ENCODE data around the gene IQCF2. TPM values are rescaled to one million over a fixed set of nuclear protein-coding genes. Genes with fewer than 3 reads are reported as not detected.

IQCF2 gene
- total RNA-seq, 4 donors from 2014 or later = not detected

DNA sequence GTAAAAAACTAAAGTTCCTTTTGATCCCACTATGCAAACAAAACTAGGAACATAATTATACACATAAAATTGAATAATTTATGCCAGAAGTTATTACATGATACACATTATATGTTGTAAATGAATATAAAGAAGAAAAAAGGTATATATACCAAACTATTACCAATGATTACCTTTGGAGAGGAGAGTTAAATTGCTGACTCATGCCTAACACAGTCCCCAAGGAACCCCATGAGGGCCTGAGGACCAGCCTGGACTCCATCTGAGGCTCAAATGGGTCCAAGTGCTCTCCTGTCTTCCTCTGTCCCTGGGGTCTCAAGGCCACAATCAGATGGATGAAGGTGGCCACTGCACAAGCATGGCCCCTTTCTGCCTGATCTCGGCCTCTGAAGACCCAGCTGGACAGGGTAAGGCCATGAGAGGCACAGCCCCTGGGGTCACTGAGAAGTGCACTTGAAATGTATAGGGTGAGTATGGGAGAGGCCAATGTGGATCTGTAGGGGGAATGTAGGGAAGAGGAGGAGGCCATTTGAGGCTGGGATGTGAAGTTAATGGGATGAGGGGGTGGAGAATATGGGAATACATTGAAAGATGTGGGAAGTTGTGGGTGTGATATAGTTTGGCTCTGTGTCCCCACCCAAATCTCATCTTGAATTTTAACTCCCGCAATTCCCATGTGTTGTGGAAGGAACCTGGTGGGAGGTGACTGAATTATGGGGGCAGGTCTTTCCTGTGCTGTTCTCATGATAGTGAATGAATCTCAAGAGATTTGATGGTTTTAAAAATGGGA, 42.8 kb downstream of the IQCF2 start:
- H3K36me3 ChIP-seq = no peaks in the 10 kb centered on the region
- TF ChIP-seq POLR2A (IDR thresholded peaks at IDR 0.05) = no peak
- TF ChIP-seq, protein P1, sequence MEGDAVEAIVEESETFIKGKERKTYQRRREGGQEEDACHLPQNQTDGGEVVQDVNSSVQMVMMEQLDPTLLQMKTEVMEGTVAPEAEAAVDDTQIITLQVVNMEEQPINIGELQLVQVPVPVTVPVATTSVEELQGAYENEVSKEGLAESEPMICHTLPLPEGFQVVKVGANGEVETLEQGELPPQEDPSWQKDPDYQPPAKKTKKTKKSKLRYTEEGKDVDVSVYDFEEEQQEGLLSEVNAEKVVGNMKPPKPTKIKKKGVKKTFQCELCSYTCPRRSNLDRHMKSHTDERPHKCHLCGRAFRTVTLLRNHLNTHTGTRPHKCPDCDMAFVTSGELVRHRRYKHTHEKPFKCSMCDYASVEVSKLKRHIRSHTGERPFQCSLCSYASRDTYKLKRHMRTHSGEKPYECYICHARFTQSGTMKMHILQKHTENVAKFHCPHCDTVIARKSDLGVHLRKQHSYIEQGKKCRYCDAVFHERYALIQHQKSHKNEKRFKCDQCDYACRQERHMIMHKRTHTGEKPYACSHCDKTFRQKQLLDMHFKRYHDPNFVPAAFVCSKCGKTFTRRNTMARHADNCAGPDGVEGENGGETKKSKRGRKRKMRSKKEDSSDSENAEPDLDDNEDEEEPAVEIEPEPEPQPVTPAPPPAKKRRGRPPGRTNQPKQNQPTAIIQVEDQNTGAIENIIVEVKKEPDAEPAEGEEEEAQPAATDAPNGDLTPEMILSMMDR (IDR thresholded peaks at IDR 0.05) = no peak
- no peak for DNase-seq
- H3K4me3 ChIP-seq = no peak overlapping the region
- no peaks in the 10 kb centered on the region for H3K9me3 ChIP-seq
- H3K4me1 ChIP-seq = no peaks in the 10 kb centered on the region
- intact Hi-C loops (cut with DNase I; ENCODE audit: low total_unique reads) = no loop called here
- H3K27ac ChIP-seq = no peak overlapping the region
- no peaks in the 10 kb centered on the region for H3K27me3 ChIP-seq

DNA sequence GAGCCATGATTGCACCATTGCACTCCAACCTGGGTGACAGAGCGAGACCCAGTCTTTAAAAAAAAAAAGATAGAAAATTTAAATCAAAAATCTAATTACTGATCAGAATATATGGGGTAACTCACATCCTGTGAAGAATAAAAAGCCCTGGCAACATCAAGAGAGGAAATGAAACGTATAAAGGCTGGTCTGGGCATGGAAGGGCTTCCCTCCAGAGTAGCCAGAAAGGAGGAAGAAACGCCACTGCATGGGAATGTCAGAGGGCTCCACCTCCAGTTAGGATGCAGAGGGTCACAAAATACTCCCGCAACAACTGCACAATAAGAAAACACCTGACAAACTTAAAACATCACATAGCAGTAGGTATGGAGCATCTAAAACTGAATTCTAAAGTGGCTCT, 46.6 kb downstream of the IQCF2 start:
- no peak overlapping the region for H3K4me3 ChIP-seq
- no peak for TF ChIP-seq POLR2A (IDR thresholded peaks at IDR 0.05)
- TF ChIP-seq, protein P1 (IDR thresholded peaks at IDR 0.05) = no peak
- H3K36me3 ChIP-seq = no peaks in the 10 kb centered on the region
- no peaks in the 10 kb centered on the region for H3K4me1 ChIP-seq
- no peaks in the 10 kb centered on the region for H3K27me3 ChIP-seq
- DNase-seq = no peak
- H3K9me3 ChIP-seq = no peaks in the 10 kb centered on the region
- intact Hi-C loops (cut with DNase I; ENCODE audit: low total_unique reads) = no loop called here
- H3K27ac ChIP-seq = no peak overlapping the region

Small RNA genes within 50 kb of the gene (small RNA-seq; reads per million reads assigned to genes)
- not detected for gene RN7SL504P

Other genes starting within 250 kb of the IQCF2 start
- gene TEX264, start 190.4 kb upstream of the IQCF2 start, total RNA-seq = 10 to 100 TPM; 35.3 to 74.8 (median 48.8) TPM
- 1 to 10 TPM in 1 of 4 donors, under 1 TPM in 2, not detected in 1; 0.30 to 1.8 (median 0.48) TPM for gene GRM2, start 154.5 kb upstream of the IQCF2 start, total RNA-seq
- not detected for gene IQCF6, start 82.4 kb upstream of the IQCF2 start, total RNA-seq
- gene IQCF5, start 14.0 kb downstream of the IQCF2 start, total RNA-seq = not detected
- not detected for gene IQCF1, start 41.7 kb downstream of the IQCF2 start, total RNA-seq
- 10 to 100 TPM in 2 of 4 donors, 1 to 10 TPM in 2; 4.4 to 20.5 (median 11.6) TPM for gene RRP9, start 80.3 kb downstream of the IQCF2 start, total RNA-seq
- 10 to 100 TPM in 2 of 4 donors, 1 to 10 TPM in 2; 5.1 to 22.4 (median 11.4) TPM for gene PARP3, start 80.7 kb downstream of the IQCF2 start, total RNA-seq
- gene GPR62, start 93.8 kb downstream of the IQCF2 start, total RNA-seq = 1 to 10 TPM in 1 of 4 donors, under 1 TPM in 2, not detected in 1; 0.28 to 8.2 (median 0.34) TPM
- gene PCBP4, start 105.8 kb downstream of the IQCF2 start, total RNA-seq = 100 to 1,000 TPM in 2 of 4 donors, 10 to 100 TPM in 2; 39.7 to 261 (median 159) TPM
- gene ABHD14B, start 112.4 kb downstream of the IQCF2 start, total RNA-seq = 10 to 100 TPM; 15.6 to 52.4 (median 39.6) TPM
- 10 to 100 TPM in 2 of 4 donors, 1 to 10 TPM in 2; 1.8 to 16.6 (median 10.5) TPM for gene ABHD14A, start 113.4 kb downstream of the IQCF2 start, total RNA-seq
- gene ACY1, start 121.9 kb downstream of the IQCF2 start, total RNA-seq = 10 to 100 TPM in 2 of 4 donors, 1 to 10 TPM in 1, not detected in 1; 1.3 to 19.0 (median 12.4) TPM
- gene RPL29, start 134.3 kb downstream of the IQCF2 start, total RNA-seq = 1,000 to 10,000 TPM in 3 of 4 donors, 100 to 1,000 TPM in 1; 696 to 2,362 (median 1,238) TPM
- gene DUSP7, start 195.0 kb downstream of the IQCF2 start, total RNA-seq = 10 to 100 TPM in 3 of 4 donors, 1 to 10 TPM in 1; 5.6 to 39.1 (median 12.3) TPM